CD4-positive, alpha-beta T cell (primary cell): Measurements from ENCODE around the gene CDK15. TPM values are rescaled to one million over a fixed set of nuclear protein-coding genes. Genes with fewer than 3 reads are reported as not detected.

Experiments
- ATAC-seq: fragments of 200-7000 bp; cut with Tn5 transposase; one replicate; pipeline ENCODE4 v1.10.0; 2022; ENCODE audit warnings: mild to moderate bottlenecking; ENCODE audit not compliant: poor library complexity
- CTCF ChIA-PET: fragments of 350-600 bp; sonication (Branson Sonifier 250); formaldehyde crosslinking; loops from one replicate; lab custom pipeline; 2021; ENCODE audit warnings: antibody characterized with exemption, inconsistent platforms; lab: Charles Lee
- POLR2A ChIA-PET: fragments of 350-600 bp; sonication (Branson Sonifier 250); formaldehyde crosslinking; loops from one replicate; lab custom pipeline; 2021; ENCODE audit warnings: antibody characterized with exemption, inconsistent platforms; lab: Charles Lee
- DNase-seq, 14 experiments: peaks; one replicate each; pipeline ENCODE4 v3.0.0-alpha.2; 2013 to 2020; ENCODE audit warnings: mixed read lengths in 2 of 14
- H3K27ac ChIP-seq, 2 donors: one replicate each; pipeline versions ENCODE4 v1.5.1 to v1.7.0; 2013; ENCODE audit warnings: low read length in 2 of 2, low read depth in 1 of 2, mild to moderate bottlenecking in 1 of 2
- H3K27me3 ChIP-seq, 2 experiments: 1 replicate in 1 of 2; 2 replicates in 1 of 2; pipeline versions ENCODE4 v1.6.1 to v1.7.0; 2013; ENCODE audit warnings: low read length in 2 of 2, control low read depth in 1 of 2, mild to moderate bottlenecking in 1 of 2, moderate library complexity in 1 of 2; ENCODE audit not compliant: insufficient read depth in 2 of 2, control insufficient read depth in 1 of 2
- H3K36me3 ChIP-seq: one replicate; pipeline ENCODE4 v1.6.1; 2013; ENCODE audit warnings: low read length, control low read depth; ENCODE audit not compliant: insufficient read depth
- H3K4me1 ChIP-seq: one replicate; pipeline ENCODE4 v1.6.1; 2013; ENCODE audit warnings: low read length, control low read depth; ENCODE audit not compliant: insufficient read depth
- H3K4me3 ChIP-seq: one replicate; pipeline ENCODE4 v1.5.1; 2013; ENCODE audit warnings: mild to moderate bottlenecking, low read length, moderate library complexity
- H3K9me3 ChIP-seq, 2 experiments: 1 replicate in 1 of 2; 2 replicates in 1 of 2; pipeline versions ENCODE4 v1.6.1 to v1.7.0; 2013; ENCODE audit warnings: low read length in 2 of 2, mild to moderate bottlenecking in 2 of 2, control low read depth in 1 of 2, moderate library complexity in 1 of 2; ENCODE audit not compliant: control insufficient read depth in 1 of 2, insufficient read depth in 1 of 2
- H3K27ac Mint-ChIP-seq: one replicate; pipeline ENCODE4 v1.8.0; 2020; ENCODE audit warnings: mixed read lengths
- H3K27me3 Mint-ChIP-seq: one replicate; pipeline ENCODE4 v1.8.0; 2021; ENCODE audit warnings: mixed read lengths
- H3K36me3 Mint-ChIP-seq: one replicate; pipeline ENCODE4 v1.8.0; 2021; ENCODE audit warnings: low read depth, mixed read lengths
- H3K4me1 Mint-ChIP-seq: one replicate; pipeline ENCODE4 v1.8.0; 2021; ENCODE audit warnings: low read depth, mixed read lengths
- H3K4me3 Mint-ChIP-seq: one replicate; pipeline ENCODE4 v1.8.0; 2020; ENCODE audit warnings: mild to moderate bottlenecking, mixed read lengths
- H3K9me3 Mint-ChIP-seq: one replicate; pipeline ENCODE4 v1.8.0; 2020; ENCODE audit warnings: mixed read lengths
- CTCF ChIP-seq: fragments of 200-600 bp; IDR thresholded peaks from one replicate; pipeline ENCODE4 v1.8.0; 2022; ENCODE audit warnings: antibody characterized with exemption, mild to moderate bottlenecking
- intact Hi-C, 2 experiments: fragments of 100-400 bp; cut with DNase I in 1 of 2; cut with micrococcal nuclease in 1 of 2; formaldehyde crosslinking; loops; one replicate each; pipeline versions ENCODE4 v1.15.1 to v1.9.0; 2023 to 2025; cut with DNase I, micrococcal nuclease
- total RNA-seq, 174 experiments: library from RNA in 2 of 174; stranded (reverse) in 2 of 174; gene quantifications; one replicate each; pipeline ENCODE4 v1.2.3 and lab custom pipeline; 2021 to 2026

CDK15 gene
- total RNA-seq, 2 experiments from 2014 or later: not detected

- H3K4me1 Mint-ChIP-seq: no peaks in the 10 kb centered on the region
- ChIA-PET CTCF (no interaction called here), POLR2A (no interaction called here)
- H3K4me3 Mint-ChIP-seq: no peak overlapping the region
- no peak for TF ChIP-seq CTCF
- no peak for ATAC-seq
- no peak for DNase-seq
- Histone ChIP-seq H3K27me3 (no peaks in the 10 kb centered on the region), H3K9me3 (no peaks in the 10 kb centered on the region), H3K27ac (no peak overlapping the region), H3K4me1 (no peaks in the 10 kb centered on the region), H3K4me3 (no peak overlapping the region), H3K36me3 (no peaks in the 10 kb centered on the region)
- no peak overlapping the region for H3K27ac Mint-ChIP-seq
- H3K27me3 Mint-ChIP-seq: no peaks in the 10 kb centered on the region
- no peaks in the 10 kb centered on the region for H3K9me3 Mint-ChIP-seq
- H3K36me3 Mint-ChIP-seq: no peaks in the 10 kb centered on the region
- intact Hi-C loops: loop anchor here in 1 of 2 experiments (10.0 kb wide), 1 partner anchor 1820 kb away; the partner anchor contains the start of genes MAIP1 and TYW5
Observed at GRCh38 chr2:201774546-201774945, 31.8 kb upstream of the CDK15 start.

GRCh38 chr2:201775326-201775725 is 31.0 kb upstream of the CDK15 start:
- Mint-ChIP-seq H3K9me3 (no peaks in the 10 kb centered on the region), H3K4me1 (peaks cover 7% of the 10 kb centered on the region), H3K27ac (no peak overlapping the region), H3K27me3 (no peaks in the 10 kb centered on the region), H3K36me3 (no peaks in the 10 kb centered on the region), H3K4me3 (no peak overlapping the region)
- Histone ChIP-seq H3K36me3 (no peaks in the 10 kb centered on the region), H3K27ac (no peak overlapping the region), H3K4me3 (no peak overlapping the region), H3K9me3 (no peaks in the 10 kb centered on the region), H3K4me1 (peaks cover 6% of the 10 kb centered on the region), H3K27me3 (no peaks in the 10 kb centered on the region)
- CTCF ChIA-PET: interaction anchor here (0.6 kb wide), 1 partner anchor 1417 kb away, joined by 3 read pairs; no protein-coding TSS in a partner anchor
- POLR2A ChIA-PET: no interaction called here
- intact Hi-C loops: loop anchor here in 1 of 2 experiments (10.0 kb wide), 1 partner anchor 1821 kb away; the partner anchor contains the start of genes MAIP1 and TYW5
- DNase-seq (no peak), ATAC-seq (no peak)
- TF ChIP-seq CTCF: no peak

- H3K4me3 ChIP-seq: no peak overlapping the region
- H3K4me1 ChIP-seq: peaks cover 15% of the 10 kb centered on the region
- H3K27ac ChIP-seq: no peak overlapping the region
- CTCF ChIA-PET: no interaction called here
- Mint-ChIP-seq H3K4me1 (peaks cover 20% of the 10 kb centered on the region), H3K36me3 (peaks cover 12% of the 10 kb centered on the region), H3K9me3 (no peaks in the 10 kb centered on the region), H3K27me3 (no peaks in the 10 kb centered on the region), H3K4me3 (no peak overlapping the region), H3K27ac (no peak overlapping the region)
- POLR2A ChIA-PET: no interaction called here
- DNase-seq (no peak), ATAC-seq (no peak)
- no peaks in the 10 kb centered on the region for H3K36me3 ChIP-seq
- H3K27me3 ChIP-seq: no peaks in the 10 kb centered on the region
- H3K9me3 ChIP-seq: no peaks in the 10 kb centered on the region
- intact Hi-C loops: loop anchor here in 1 of 2 experiments (10.0 kb wide), 1 partner anchor 1822 kb away; the partner anchor contains the start of genes MAIP1 and TYW5
- TF ChIP-seq CTCF: no peak
Observed at GRCh38 chr2:201777043-201777442, 29.3 kb upstream of the CDK15 start.
